MM.1S (cell line): ENCODE measurements around the gene MRPS22.

Source experiments
- DNase-seq: peaks from one replicate; pipeline ENCODE4 v3.0.0-alpha.2; 2015
- H2AFZ ChIP-seq: fragments of 300-600 bp; sonication (generic); 2 replicates; pipeline ENCODE4 v1.6.0; 2016; ENCODE audit warnings: antibody characterized with exemption, low read length
- H3F3A ChIP-seq: fragments of 300-600 bp; sonication (generic); 2 replicates; pipeline ENCODE4 v1.6.1; 2016; ENCODE audit warnings: mild to moderate bottlenecking, antibody characterized with exemption, low read length, moderate library complexity, mixed read lengths; ENCODE audit not compliant: insufficient read depth
- H3K27ac ChIP-seq: fragments of 300-600 bp; sonication (generic); 2 replicates; pipeline ENCODE4 v1.5.1; 2016; ENCODE audit warnings: mild to moderate bottlenecking, low read length
- H3K27me3 ChIP-seq: fragments of 300-600 bp; sonication (generic); replicated peaks from 2 replicates; pipeline ENCODE4 v1.6.0; 2016; ENCODE audit warnings: low read length; ENCODE audit not compliant: insufficient read depth
- H3K36me3 ChIP-seq: fragments of 300-600 bp; sonication (generic); replicated peaks from 2 replicates; pipeline ENCODE4 v1.6.1; 2016; ENCODE audit warnings: mild to moderate bottlenecking, low read length, mixed read lengths; ENCODE audit not compliant: insufficient read depth
- H3K4me1 ChIP-seq: fragments of 300-600 bp; sonication (generic); 2 replicates; pipeline ENCODE4 v1.6.1; 2016; ENCODE audit warnings: low read length, mixed read lengths
- H3K4me2 ChIP-seq: fragments of 300-600 bp; sonication (generic); 2 replicates; pipeline ENCODE4 v1.6.0; 2016; ENCODE audit warnings: low read depth, low read length
- H3K4me3 ChIP-seq: fragments of 300-600 bp; sonication (generic); 2 replicates; pipeline ENCODE4 v1.5.1; 2016; ENCODE audit warnings: low read length, mixed read lengths
- H3K79me2 ChIP-seq: fragments of 300-600 bp; sonication (generic); 2 replicates; pipeline ENCODE4 v1.6.1; 2016; ENCODE audit warnings: mixed run types, low read length, mixed read lengths
- H3K9ac ChIP-seq: fragments of 300-600 bp; sonication (generic); 2 replicates; pipeline ENCODE4 v1.6.1; 2016; ENCODE audit warnings: low read length, mixed read lengths
- H3K9me2 ChIP-seq: fragments of 300-600 bp; sonication (generic); replicated peaks from 2 replicates; pipeline ENCODE4 v1.6.1; 2016; ENCODE audit warnings: mild to moderate bottlenecking, low read length, mixed read lengths; ENCODE audit not compliant: insufficient read depth
- H3K9me3 ChIP-seq: fragments of 300-600 bp; sonication (generic); replicated peaks from 2 replicates; pipeline ENCODE4 v1.6.1; 2016; ENCODE audit warnings: mild to moderate bottlenecking, low read length, mixed read lengths; ENCODE audit not compliant: insufficient read depth
- H4K20me1 ChIP-seq: fragments of 300-600 bp; sonication (generic); 2 replicates; pipeline ENCODE4 v1.6.1; 2016; ENCODE audit warnings: mild to moderate bottlenecking, low read length, moderate library complexity, mixed read lengths; ENCODE audit not compliant: insufficient read depth
- EZH2 ChIP-seq: fragments of 300-600 bp; sonication (generic); optimal IDR thresholded peaks from 2 replicates; pipeline ENCODE3; 2017; ENCODE audit warnings: low read depth, mild to moderate bottlenecking, antibody characterized with exemption, low read length, mixed read lengths
- EZH2phosphoT487 ChIP-seq: fragments of 300-600 bp; sonication (generic); IDR thresholded peaks from 2 replicates; pipeline ENCODE4 v1.6.1; 2018; ENCODE audit warnings: antibody characterized with exemption, low read length
- TF ChIP-seq, protein P1 (sequence below): fragments of 300-600 bp; sonication (generic); IDR thresholded peaks from 2 replicates; pipeline ENCODE4 v1.5.1; 2016; ENCODE audit warnings: antibody characterized with exemption, low read length, mixed read lengths

The MRPS22 gene

DNA sequence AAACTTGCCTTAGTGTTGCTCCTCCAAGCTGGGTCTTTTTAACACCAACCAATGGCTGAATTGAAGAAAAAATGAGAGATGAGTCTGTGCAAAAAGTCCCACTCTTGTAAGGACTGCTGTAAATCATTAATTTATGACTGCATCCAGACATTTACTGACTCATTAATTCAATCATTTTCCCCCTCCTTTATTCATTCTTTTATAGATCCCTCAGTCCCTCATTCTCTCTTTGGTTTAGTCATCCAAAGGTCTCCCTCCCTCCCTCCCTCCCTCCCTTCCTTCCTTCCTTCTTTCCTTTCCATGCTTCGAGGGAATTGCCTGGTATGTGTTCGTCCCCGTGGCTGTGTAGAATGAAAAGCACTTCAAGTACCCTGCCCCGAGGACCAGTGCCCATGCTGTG, 35.3 kb upstream of the MRPS22 start:
- Histone ChIP-seq H3K9me3 (no peaks in the 10 kb centered on the region), H2AFZ (no peak overlapping the region), H3K4me2 (no peak overlapping the region), H3K9me2 (no peaks in the 10 kb centered on the region), H3K27ac (no peak overlapping the region), H3K27me3 (no peaks in the 10 kb centered on the region), H4K20me1 (no peaks in the 10 kb centered on the region), H3K36me3 (no peaks in the 10 kb centered on the region), H3K9ac (no peak overlapping the region), H3K4me1 (no peaks in the 10 kb centered on the region), H3K4me3 (no peak overlapping the region), H3K79me2 (no peaks in the 10 kb centered on the region), H3F3A (no peaks in the 10 kb centered on the region)
- TF ChIP-seq EZH2phosphoT487 = no peak
- TF ChIP-seq, protein P1, sequence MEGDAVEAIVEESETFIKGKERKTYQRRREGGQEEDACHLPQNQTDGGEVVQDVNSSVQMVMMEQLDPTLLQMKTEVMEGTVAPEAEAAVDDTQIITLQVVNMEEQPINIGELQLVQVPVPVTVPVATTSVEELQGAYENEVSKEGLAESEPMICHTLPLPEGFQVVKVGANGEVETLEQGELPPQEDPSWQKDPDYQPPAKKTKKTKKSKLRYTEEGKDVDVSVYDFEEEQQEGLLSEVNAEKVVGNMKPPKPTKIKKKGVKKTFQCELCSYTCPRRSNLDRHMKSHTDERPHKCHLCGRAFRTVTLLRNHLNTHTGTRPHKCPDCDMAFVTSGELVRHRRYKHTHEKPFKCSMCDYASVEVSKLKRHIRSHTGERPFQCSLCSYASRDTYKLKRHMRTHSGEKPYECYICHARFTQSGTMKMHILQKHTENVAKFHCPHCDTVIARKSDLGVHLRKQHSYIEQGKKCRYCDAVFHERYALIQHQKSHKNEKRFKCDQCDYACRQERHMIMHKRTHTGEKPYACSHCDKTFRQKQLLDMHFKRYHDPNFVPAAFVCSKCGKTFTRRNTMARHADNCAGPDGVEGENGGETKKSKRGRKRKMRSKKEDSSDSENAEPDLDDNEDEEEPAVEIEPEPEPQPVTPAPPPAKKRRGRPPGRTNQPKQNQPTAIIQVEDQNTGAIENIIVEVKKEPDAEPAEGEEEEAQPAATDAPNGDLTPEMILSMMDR = no peak
- TF ChIP-seq EZH2 = no peak
- no peak for DNase-seq

DNA sequence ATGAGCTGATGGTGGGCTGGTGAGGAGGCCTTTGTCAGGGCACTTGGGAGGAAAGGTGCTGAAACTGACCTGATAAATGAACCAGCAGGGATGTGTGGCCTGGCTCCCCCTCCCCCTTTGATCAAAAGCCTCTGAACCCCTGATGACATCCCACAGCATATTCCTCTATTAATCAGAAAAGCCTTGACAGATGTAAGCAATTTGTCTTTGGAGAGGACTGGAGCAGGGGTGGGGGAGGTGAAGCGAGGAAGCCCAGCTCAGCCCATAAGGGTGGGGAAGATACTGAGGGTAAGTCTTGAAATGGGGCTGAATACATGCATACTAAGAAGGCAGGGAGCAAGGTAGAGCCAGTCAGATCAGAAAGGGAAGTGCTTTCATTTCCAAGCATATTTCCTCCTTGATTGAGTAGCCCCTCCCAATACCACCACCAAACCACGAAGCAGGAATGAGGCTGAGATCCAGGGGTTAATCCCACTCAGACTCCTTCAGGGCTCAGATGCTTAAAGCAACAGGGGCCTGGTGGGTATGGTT, 34.7 kb upstream of the MRPS22 start:
- H3K79me2 ChIP-seq = no peaks in the 10 kb centered on the region
- no peak overlapping the region for H2AFZ ChIP-seq
- no peaks in the 10 kb centered on the region for H3F3A ChIP-seq
- no peaks in the 10 kb centered on the region for H3K36me3 ChIP-seq
- H3K4me2 ChIP-seq = no peak overlapping the region
- no peaks in the 10 kb centered on the region for H3K9me2 ChIP-seq
- TF ChIP-seq, protein P1 = no peak
- TF ChIP-seq EZH2phosphoT487 = no peak
- no peaks in the 10 kb centered on the region for H3K27me3 ChIP-seq
- no peaks in the 10 kb centered on the region for H3K9me3 ChIP-seq
- no peak overlapping the region for H3K9ac ChIP-seq
- no peak overlapping the region for H3K27ac ChIP-seq
- H3K4me3 ChIP-seq = no peak overlapping the region
- no peaks in the 10 kb centered on the region for H3K4me1 ChIP-seq
- no peaks in the 10 kb centered on the region for H4K20me1 ChIP-seq
- no peak for DNase-seq

DNA sequence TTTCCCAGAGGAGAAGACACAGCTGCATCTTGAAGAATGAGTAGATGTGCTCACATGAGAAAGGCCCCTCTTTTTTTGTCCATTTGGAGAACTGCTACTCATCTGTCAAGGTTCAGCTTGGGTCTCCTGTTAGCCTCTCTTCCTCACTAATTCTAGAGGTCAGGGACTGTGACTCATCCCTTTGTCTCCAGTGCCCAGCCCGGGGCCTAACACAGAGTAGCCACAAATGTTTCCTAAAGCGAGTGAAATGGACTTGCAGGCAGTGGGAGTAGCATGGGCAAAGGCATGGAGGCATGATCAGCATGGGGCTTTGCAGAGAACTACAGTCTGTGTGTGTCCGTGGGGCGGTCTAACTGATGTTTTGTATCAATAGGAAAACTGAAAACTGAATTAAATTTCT, 33.9 kb upstream of the MRPS22 start:
- H3K9me2 ChIP-seq = no peaks in the 10 kb centered on the region
- no peak overlapping the region for H3K4me3 ChIP-seq
- H3K9ac ChIP-seq = no peak overlapping the region
- no peaks in the 10 kb centered on the region for H3F3A ChIP-seq
- no peak overlapping the region for H2AFZ ChIP-seq
- no peak for DNase-seq
- no peaks in the 10 kb centered on the region for H3K79me2 ChIP-seq
- TF ChIP-seq EZH2 (no peak), EZH2phosphoT487 (no peak)
- TF ChIP-seq, protein P1 = no peak
- no peaks in the 10 kb centered on the region for H3K9me3 ChIP-seq
- no peaks in the 10 kb centered on the region for H3K27me3 ChIP-seq
- H3K4me2 ChIP-seq = no peak overlapping the region
- no peaks in the 10 kb centered on the region for H3K4me1 ChIP-seq
- no peak overlapping the region for H3K27ac ChIP-seq
- no peaks in the 10 kb centered on the region for H4K20me1 ChIP-seq
- H3K36me3 ChIP-seq = no peaks in the 10 kb centered on the region
